Measurements from ENCODE around the gene FLT4.

Gene FLT4

GRCh38 chr5:180609386-180609785 lies 40.0 kb downstream of the FLT4 start:
- no peak for DNase-seq (ENCODE audit: low read depth in 1 of 2, low spot score in 1 of 2)

- DNase-seq (ENCODE audit: low read depth in 1 of 2, low spot score in 1 of 2), result no peak
These were observed 40.7 kb downstream of the FLT4 start for GRCh38 chr5:180608572-180609310.

- no peak for DNase-seq (ENCODE audit: low read depth in 1 of 2, low spot score in 1 of 2)
These were observed 41.4 kb downstream of the FLT4 start for GRCh38 chr5:180607861-180608571.

GRCh38 chr5:180606215-180606785 lies 43.1 kb downstream of the FLT4 start:
- DNase-seq (ENCODE audit: low read depth in 1 of 2, low spot score in 1 of 2), result no peak

- DNase-seq (ENCODE audit: low read depth in 1 of 2, low spot score in 1 of 2), result peak; percentile 21 to 25
These were observed 43.7 kb downstream of the FLT4 start for GRCh38 chr5:180605554-180606214.

GRCh38 chr5:180604271-180604670 lies 45.1 kb downstream of the FLT4 start:
- no peak for DNase-seq (ENCODE audit: low read depth in 1 of 2, low spot score in 1 of 2)

- no peak for DNase-seq (ENCODE audit: low read depth in 1 of 2, low spot score in 1 of 2)
These were observed 46.3 kb downstream of the FLT4 start for GRCh38 chr5:180603076-180603594.

GRCh38 chr5:180602481-180603075 lies 46.8 kb downstream of the FLT4 start:
- no peak for DNase-seq (ENCODE audit: low read depth in 1 of 2, low spot score in 1 of 2)

- DNase-seq (ENCODE audit: low read depth in 1 of 2, low spot score in 1 of 2), result no peak
These were observed 47.6 kb downstream of the FLT4 start for GRCh38 chr5:180601591-180602480.

GRCh38 chr5:180600554-180601041 lies 48.8 kb downstream of the FLT4 start:
- no peak for DNase-seq (ENCODE audit: low read depth in 1 of 2, low spot score in 1 of 2)

- DNase-seq (ENCODE audit: low read depth in 1 of 2, low spot score in 1 of 2), result no peak
These were observed 49.3 kb downstream of the FLT4 start for GRCh38 chr5:180599981-180600553.

GRCh38 chr5:180599590-180599914 lies 49.8 kb downstream of the FLT4 start:
- no peak for DNase-seq (ENCODE audit: low read depth in 1 of 2, low spot score in 1 of 2)

- no peak for DNase-seq (ENCODE audit: low read depth in 1 of 2, low spot score in 1 of 2)
These were observed 50.4 kb downstream of the FLT4 start for GRCh38 chr5:180598797-180599589.

- DNase-seq (ENCODE audit: low read depth in 1 of 2, low spot score in 1 of 2), result no peak
These were observed 51.1 kb downstream of the FLT4 start for GRCh38 chr5:180598316-180598701.

- DNase-seq (ENCODE audit: low read depth in 1 of 2, low spot score in 1 of 2), result no peak
These were observed 52.6 kb downstream of the FLT4 start for GRCh38 chr5:180596668-180597231.

GRCh38 chr5:180596115-180596667 lies 53.2 kb downstream of the FLT4 start:
- no peak for DNase-seq (ENCODE audit: low read depth in 1 of 2, low spot score in 1 of 2)

- no peak for DNase-seq (ENCODE audit: low read depth in 1 of 2, low spot score in 1 of 2)
These were observed 53.9 kb downstream of the FLT4 start for GRCh38 chr5:180595381-180596114.

GRCh38 chr5:180595046-180595379 lies 54.4 kb downstream of the FLT4 start:
- DNase-seq (ENCODE audit: low read depth in 1 of 2, low spot score in 1 of 2), result no peak
